Breast epithelium (tissue), 3 donors: ENCODE results near the gene PRTN3.

Source experiments
- POLR2A ChIP-seq: fragments of 450-650 bp; IDR thresholded peaks from one replicate; pipeline ENCODE4 v1.6.1; 2016; ENCODE audit warnings: antibody characterized with exemption, mild to moderate bottlenecking, moderate library complexity
- POLR2AphosphoS5 ChIP-seq, 3 donors: sonication (generic); formaldehyde crosslinking; IDR thresholded peaks; one replicate each; pipeline ENCODE4 v1.6.1; 2017; ENCODE audit warnings: antibody characterized with exemption in 3 of 3
- TF ChIP-seq, protein P1 (sequence below), 3 donors: fragments of 450-650 bp; IDR thresholded peaks; one replicate each; pipeline ENCODE4 v1.5.1; 2016 to 2017; ENCODE audit warnings: antibody characterized with exemption in 3 of 3, mild to moderate bottlenecking in 3 of 3, moderate library complexity in 3 of 3

GRCh38 chr19:795073-795611 is 45.7 kb upstream of the PRTN3 start:
- TF ChIP-seq, protein P1, sequence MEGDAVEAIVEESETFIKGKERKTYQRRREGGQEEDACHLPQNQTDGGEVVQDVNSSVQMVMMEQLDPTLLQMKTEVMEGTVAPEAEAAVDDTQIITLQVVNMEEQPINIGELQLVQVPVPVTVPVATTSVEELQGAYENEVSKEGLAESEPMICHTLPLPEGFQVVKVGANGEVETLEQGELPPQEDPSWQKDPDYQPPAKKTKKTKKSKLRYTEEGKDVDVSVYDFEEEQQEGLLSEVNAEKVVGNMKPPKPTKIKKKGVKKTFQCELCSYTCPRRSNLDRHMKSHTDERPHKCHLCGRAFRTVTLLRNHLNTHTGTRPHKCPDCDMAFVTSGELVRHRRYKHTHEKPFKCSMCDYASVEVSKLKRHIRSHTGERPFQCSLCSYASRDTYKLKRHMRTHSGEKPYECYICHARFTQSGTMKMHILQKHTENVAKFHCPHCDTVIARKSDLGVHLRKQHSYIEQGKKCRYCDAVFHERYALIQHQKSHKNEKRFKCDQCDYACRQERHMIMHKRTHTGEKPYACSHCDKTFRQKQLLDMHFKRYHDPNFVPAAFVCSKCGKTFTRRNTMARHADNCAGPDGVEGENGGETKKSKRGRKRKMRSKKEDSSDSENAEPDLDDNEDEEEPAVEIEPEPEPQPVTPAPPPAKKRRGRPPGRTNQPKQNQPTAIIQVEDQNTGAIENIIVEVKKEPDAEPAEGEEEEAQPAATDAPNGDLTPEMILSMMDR (IDR thresholded peaks at IDR 0.05) = no peak
- TF ChIP-seq POLR2A (no peak), POLR2AphosphoS5 (IDR thresholded peaks at IDR 0.05) (no peak)
